Measurements from ENCODE around the gene TMBIM1.
"Not testable (repeated sequence)": the region's sequence is repeated elsewhere in the genome, so short reads cannot be mapped to it uniquely, and the experiment has no call there.

Gene TMBIM1

GRCh38 chr2:218317835-218318234 lies 25.5 kb upstream of the TMBIM1 start:
- no peak for DNase-seq

- DNase-seq: no peak
These were observed 25.0 kb upstream of the TMBIM1 start for GRCh38 chr2:218317303-218317630.

- DNase-seq: no peak
These were observed 23.1 kb upstream of the TMBIM1 start for GRCh38 chr2:218315397-218315796.

- DNase-seq: not testable (repeated sequence)
These were observed 22.5 kb upstream of the TMBIM1 start for GRCh38 chr2:218314764-218315163.

GRCh38 chr2:218313356-218313755 lies 21.1 kb upstream of the TMBIM1 start:
- DNase-seq: no peak

GRCh38 chr2:218312267-218312756 lies 20.0 kb upstream of the TMBIM1 start:
- DNase-seq: no peak

GRCh38 chr2:218311541-218312266 lies 19.4 kb upstream of the TMBIM1 start:
- DNase-seq: not testable (repeated sequence)

- no peak for DNase-seq
These were observed 18.7 kb upstream of the TMBIM1 start for GRCh38 chr2:218310853-218311540.

GRCh38 chr2:218307415-218308090 lies 15.2 kb upstream of the TMBIM1 start:
- DNase-seq: no peak

- DNase-seq: no peak
These were observed 14.0 kb upstream of the TMBIM1 start for GRCh38 chr2:218306184-218306920.

- DNase-seq: no peak
These were observed 13.1 kb upstream of the TMBIM1 start for GRCh38 chr2:218305383-218305782.

- DNase-seq: peak; percentile 32
These were observed 9.0 kb upstream of the TMBIM1 start for GRCh38 chr2:218301176-218301819.

GRCh38 chr2:218300141-218300540 lies 7.8 kb upstream of the TMBIM1 start:
- DNase-seq: no peak

- DNase-seq: no peak
These were observed 6.1 kb upstream of the TMBIM1 start for GRCh38 chr2:218298314-218298875.

GRCh38 chr2:218296847-218297246 lies 4.5 kb upstream of the TMBIM1 start:
- DNase-seq: no peak

GRCh38 chr2:218296200-218296599 lies 3.9 kb upstream of the TMBIM1 start:
- no peak for DNase-seq

GRCh38 chr2:218295029-218295428 lies 2.7 kb upstream of the TMBIM1 start:
- no peak for DNase-seq

- no peak for DNase-seq
These were observed 2.2 kb upstream of the TMBIM1 start for GRCh38 chr2:218294430-218295022.

GRCh38 chr2:218293715-218294429 lies 1.6 kb upstream of the TMBIM1 start:
- no peak for DNase-seq

GRCh38 chr2:218291318-218292047 lies 820 bp downstream of the TMBIM1 start:
- no peak for DNase-seq
